ENCODE measurements around the gene BAZ1B.
"Not testable (repeated sequence)": the region's sequence is repeated elsewhere in the genome, so short reads cannot be mapped to it uniquely, and the experiment has no call there.

BAZ1B gene

GRCh38 chr7:73504920-73505319 is 17.2 kb downstream of the BAZ1B start:
- no peak for DNase-seq (ENCODE audit: low read depth)

DNA sequence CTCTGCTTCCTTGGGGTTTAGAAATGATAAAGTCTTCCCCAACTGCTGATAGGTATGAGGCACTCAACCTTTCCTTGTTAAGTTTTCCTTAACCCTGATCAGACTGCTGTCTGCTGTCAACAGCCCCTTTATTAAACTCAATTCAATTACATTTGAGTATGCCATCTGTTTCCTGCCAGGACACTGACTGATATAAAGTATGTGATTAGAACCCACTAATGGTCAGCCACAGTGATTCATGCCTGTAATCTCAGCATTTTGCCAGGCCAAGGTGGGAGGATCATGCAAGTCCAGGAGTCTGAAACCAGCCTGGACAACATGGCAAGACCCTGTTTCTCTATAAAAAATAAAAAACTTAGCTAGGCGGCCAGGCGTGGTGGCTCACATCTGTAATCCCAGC is 18.1 kb downstream of the BAZ1B start:
- DNase-seq (ENCODE audit: low read depth), result no peak

GRCh38 chr7:73503229-73503628 is 18.9 kb downstream of the BAZ1B start:
- DNase-seq (ENCODE audit: low read depth), result no peak

- DNase-seq (ENCODE audit: low read depth), result no peak
These were observed 25.5 kb downstream of the BAZ1B start for GRCh38 chr7:73496626-73497025.

DNA sequence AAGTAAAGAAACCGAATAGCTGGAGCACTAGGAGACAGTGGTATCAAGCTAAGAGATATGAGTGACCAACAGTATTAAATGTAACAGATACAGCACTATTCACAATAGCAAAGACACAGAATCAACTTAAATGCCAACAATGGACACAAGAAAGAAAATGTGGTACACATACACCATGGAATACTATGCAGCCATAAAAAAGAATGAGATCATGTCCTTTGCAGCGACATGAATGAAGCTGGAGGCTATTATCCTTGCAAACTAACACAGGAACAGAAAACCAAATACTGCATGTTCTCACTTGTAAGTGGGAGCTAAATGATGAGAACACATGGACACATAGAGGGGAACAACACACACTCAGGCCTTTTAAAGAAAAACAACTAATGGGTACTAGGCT is 26.6 kb downstream of the BAZ1B start:
- not testable (repeated sequence) for DNase-seq (ENCODE audit: low read depth)

GRCh38 chr7:73489976-73490375 is 32.1 kb downstream of the BAZ1B start:
- no peak for DNase-seq (ENCODE audit: low read depth)

DNA sequence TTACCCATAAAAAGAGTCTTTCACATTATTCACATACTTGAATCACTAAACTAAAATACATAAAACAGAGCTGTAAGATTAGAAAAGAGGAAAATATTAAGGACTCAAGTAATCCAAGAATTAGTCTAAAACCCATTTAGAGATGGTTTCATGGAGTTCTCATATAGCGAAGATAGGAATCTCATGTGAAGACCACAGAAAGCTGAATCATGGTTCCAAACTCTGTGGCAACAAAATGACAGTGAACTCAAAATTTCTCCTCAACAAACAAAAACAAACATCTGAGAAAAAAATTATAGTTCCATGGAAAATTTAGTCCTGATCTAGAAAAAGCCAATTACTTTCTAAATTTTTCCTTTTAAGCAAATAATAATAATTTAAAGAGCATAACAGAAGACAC is 34.6 kb downstream of the BAZ1B start:
- DNase-seq (ENCODE audit: low read depth), result no peak

GRCh38 chr7:73483171-73483570 is 38.9 kb downstream of the BAZ1B start:
- DNase-seq (ENCODE audit: low read depth), result no peak

GRCh38 chr7:73482746-73483145 is 39.3 kb downstream of the BAZ1B start:
- no peak for DNase-seq (ENCODE audit: low read depth)

DNA sequence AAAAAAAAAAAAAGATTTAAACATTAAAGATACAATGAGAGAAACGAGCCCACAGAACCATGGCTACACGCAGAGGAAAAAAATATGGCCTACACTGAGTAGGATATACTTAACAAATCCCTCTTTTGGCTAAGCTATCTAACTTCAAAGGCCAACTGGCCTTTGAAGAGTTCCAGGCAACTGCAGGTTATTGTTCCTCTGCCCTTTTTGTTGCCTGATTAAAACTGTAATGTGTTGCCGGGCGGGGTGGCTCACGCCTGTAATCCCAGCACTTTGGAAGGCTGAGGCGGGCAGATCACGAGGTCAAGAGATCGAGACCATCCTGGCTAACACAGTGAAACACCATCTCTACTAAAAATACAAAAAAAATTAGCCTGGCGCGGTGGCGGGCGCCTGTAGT is 40.6 kb downstream of the BAZ1B start:
- not testable (repeated sequence) for DNase-seq (ENCODE audit: low read depth)

DNA sequence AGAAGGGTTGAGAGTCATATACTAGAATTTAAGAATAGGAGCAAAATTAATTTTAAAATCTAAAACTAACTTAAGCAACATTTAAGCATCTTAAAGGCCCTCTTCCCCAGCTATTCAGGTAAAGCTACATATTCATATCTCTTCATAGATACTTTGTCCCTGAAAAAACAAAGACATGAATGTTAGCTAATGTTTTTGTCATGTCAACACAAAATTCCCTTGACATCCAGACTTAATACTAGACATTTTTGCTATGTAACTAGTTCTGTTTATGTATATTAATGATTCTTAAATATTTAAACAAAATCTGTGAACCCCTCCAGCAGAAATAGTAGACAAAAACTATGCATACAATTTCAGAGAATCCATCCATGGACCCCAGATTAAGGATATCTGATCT is 43.5 kb downstream of the BAZ1B start:
- no peak for DNase-seq (ENCODE audit: low read depth)

DNA sequence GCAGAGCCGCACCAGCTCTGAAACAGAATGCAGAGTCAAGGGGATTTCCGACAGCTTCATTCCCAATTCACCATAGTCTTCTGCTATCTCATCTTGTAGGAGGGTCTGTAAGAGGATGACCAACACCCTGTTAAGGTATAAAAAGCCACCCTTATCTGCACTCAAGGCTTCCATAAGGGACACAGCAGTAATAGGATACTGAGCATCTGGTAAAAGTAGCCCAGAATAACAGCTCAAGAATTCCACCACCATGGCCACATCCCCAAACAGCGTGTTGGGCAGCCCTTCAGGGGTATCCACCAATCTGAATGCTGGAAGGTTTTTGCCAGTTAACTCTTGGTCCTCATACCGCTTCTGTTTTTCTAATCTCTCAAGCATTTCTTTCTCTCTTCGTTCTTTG is 44.7 kb downstream of the BAZ1B start:
- DNase-seq (ENCODE audit: low read depth), result no peak

DNA sequence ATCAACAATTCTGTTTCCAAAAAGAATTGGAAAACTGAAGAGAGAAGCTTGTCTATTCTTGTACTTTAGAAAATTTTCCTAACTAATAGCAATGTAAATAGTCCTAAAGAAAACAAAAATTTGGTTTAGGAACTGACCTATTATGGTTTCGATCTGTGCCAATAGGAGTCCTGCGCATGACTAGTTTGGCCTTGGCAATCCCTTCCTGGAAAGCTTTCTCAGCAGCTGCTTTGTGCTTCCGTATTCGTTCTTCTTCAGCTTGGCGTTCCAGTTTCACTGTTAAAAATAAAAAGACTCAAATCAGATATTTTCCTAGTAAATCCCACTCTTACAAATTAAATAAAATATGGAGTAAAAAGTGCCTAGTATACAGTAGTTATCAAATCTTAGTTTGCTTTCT is 51.9 kb downstream of the BAZ1B start:
- no peak for DNase-seq (ENCODE audit: low read depth)

DNA sequence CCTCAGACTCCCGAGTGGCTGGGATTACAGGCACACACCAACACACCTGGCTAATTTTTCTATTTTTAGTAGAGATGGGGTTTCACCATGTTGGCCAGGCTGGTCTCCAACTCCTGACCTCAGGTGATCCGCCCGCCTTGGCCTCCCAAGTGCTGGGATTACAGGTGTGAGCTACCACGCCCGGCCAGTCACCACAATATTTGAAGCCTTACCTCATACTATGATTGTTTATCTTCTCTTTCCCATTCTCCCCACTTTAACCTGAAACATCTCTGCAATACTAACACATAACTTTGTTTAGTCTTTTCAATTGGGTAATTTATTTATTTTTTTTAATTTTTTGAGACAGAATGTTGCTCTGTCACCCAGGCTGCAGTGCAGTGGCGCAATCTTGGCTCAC is 55.0 kb downstream of the BAZ1B start:
- DNase-seq (ENCODE audit: low read depth), result not testable (repeated sequence)

GRCh38 chr7:73466112-73466511 is 56.0 kb downstream of the BAZ1B start:
- no peak for DNase-seq (ENCODE audit: low read depth)

DNA sequence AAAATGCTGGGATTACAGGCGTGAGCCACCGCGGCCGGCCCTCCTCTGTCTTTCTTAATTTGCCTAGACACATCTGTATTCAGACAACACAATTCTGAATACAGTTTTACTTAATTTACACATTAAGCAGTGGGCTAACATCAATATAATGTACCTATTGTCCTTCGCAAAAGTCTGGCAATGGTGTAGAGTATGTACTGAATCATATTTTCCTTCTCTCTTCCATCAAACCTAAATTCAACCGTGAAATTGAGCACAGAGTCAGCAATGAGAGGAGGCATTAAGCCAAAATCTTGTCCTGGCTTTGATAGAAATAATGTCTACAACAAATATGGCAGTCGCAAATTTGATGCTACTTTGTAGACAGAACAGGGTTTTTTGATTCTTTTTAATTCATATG is 58.1 kb downstream of the BAZ1B start:
- no peak for DNase-seq (ENCODE audit: low read depth)

DNA sequence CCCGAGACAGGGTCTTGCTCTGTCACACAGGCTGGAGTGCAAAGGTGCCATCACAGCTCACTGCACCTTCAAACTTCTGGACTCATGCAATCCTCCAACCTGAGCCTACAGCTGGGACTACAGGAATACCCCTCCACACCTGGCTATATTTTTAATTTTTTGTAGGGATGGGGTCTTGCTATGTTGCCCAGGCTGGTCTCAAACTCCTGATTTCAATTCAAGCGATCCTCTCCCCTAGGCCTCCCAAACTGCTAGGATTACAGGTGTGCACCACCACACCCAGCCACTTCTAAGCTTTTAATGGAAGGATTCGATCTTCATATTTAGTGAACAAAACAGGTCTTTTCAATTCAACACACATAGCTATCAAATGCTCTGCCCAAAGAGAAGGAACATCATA is 58.8 kb downstream of the BAZ1B start:
- DNase-seq (ENCODE audit: low read depth), result no peak

DNA sequence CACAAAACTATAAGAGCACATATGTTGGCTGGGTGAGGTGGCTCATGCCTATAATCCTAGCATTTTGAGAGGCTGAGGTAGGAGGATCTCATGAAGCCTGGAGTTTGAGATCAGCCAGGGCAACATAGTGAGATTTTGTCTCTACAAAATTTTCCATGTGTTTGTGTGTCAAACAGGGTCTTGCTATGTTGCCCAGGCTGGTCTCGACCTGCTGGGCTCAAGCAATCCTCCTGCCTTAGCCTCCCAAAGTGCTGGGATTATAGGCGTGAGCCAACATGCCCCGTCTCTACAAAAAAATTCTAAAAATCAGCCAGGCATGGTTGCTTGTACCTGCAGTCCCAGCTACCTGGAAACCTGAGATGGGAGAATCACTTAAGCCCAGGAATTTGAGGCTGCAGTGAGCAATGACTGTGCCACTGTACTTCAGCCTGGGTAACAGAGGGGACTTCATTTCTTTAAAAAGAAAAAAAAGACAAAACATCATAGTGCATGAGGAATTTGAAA is 60.3 kb downstream of the BAZ1B start:
- no peak for DNase-seq (ENCODE audit: low read depth)

GRCh38 chr7:73454424-73454823 is 67.7 kb downstream of the BAZ1B start:
- no peak for DNase-seq (ENCODE audit: low read depth)

GRCh38 chr7:73452999-73453635 is 69.0 kb downstream of the BAZ1B start:
- no peak for DNase-seq (ENCODE audit: low read depth)

- no peak for DNase-seq (ENCODE audit: low read depth)
These were observed 70.2 kb downstream of the BAZ1B start for GRCh38 chr7:73451780-73452398.

DNA sequence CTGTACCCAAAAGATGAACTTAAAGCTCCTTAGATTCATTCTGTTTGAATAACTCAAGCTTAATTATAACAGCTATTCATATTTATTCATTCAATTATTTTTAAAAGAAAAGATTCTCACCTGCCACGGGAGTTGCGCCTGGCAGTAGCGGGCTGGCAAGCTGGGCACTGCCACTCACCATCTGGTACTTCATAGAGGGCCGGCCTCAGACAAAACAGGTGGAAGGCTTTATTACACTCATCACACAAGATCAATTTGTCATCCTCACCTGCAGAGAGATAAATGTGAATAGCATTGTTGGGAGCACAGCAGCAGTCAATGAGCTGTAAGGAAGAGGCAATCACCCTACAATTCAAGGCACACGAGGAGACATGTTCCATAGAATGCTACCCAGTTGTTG is 72.7 kb downstream of the BAZ1B start:
- DNase-seq (ENCODE audit: low read depth), result no peak

- no peak for DNase-seq (ENCODE audit: low read depth)
These were observed 73.5 kb downstream of the BAZ1B start for GRCh38 chr7:73448609-73449008.

- no peak for DNase-seq (ENCODE audit: low read depth)
These were observed 74.9 kb downstream of the BAZ1B start for GRCh38 chr7:73447121-73447733.
